ENCODE data around the gene MGST2.
"Not testable (repeated sequence)": the region's sequence is repeated elsewhere in the genome, so short reads cannot be mapped to it uniquely, and the experiment has no call there.

- TF ChIP-seq POLR2A (IDR thresholded peaks at IDR 0.05; ENCODE audit: low read length); GATA1 (IDR thresholded peaks at IDR 0.05; ENCODE audit: low read depth, low read length): not testable (repeated sequence)
Measured at GRCh38 chr4:139632739-139633138, 32.9 kb upstream of the MGST2 start.
